ENCODE results near the gene KCNF1. TPM values are rescaled to one million over a fixed set of nuclear protein-coding genes. Genes with fewer than 3 reads are reported as not detected.

KCNF1 gene
- total and polyA plus RNA-seq, 2 of the 8 experiments (the other 6 are each of a cell fraction or from before 2014, with no cell fraction given): 0.48 to 1.5 TPM

- no peak for TF ChIP-seq KDM1A (IDR thresholded peaks at IDR 0.05; ENCODE audit: borderline replicate concordance, low read length)
- no peak for TF ChIP-seq BACH1 (IDR thresholded peaks at IDR 0.05; ENCODE audit: low read length)
- TF ChIP-seq SP2 (IDR thresholded peaks at IDR 0.05; ENCODE audit: low read length): no peak
- no peak for TF ChIP-seq RFX5 (IDR thresholded peaks at IDR 0.05; ENCODE audit: borderline replicate concordance, low read depth, low read length)
- TF ChIP-seq EGR1 (IDR thresholded peaks at IDR 0.05; ENCODE audit: borderline replicate concordance, low read depth, low read length): no peak
Observed at GRCh38 chr2:10883801-10884478, 27.8 kb upstream of the KCNF1 start (continued).
